ENCODE data around the gene TBL1X. TPM values are rescaled to one million over a fixed set of nuclear protein-coding genes. Genes with fewer than 3 reads are reported as not detected.

The TBL1X gene
- total and polyA plus RNA-seq, 2 donors (not counting 3 experiments of a cell fraction or from before 2014, with no cell fraction given): 8.7 to 25.3 TPM

- dilution Hi-C loops (cut with MboI; ENCODE audit: extremely low pct_ligation_motif_present, low sequenced_read_pairs) (no loop called here), intact Hi-C loops (cut with micrococcal nuclease) (no loop called here)
- no peaks in the 10 kb centered on the region for H3K9me1 ChIP-seq (replicated peaks; ENCODE audit: control insufficient read depth, extremely low read depth, insufficient read depth, low read length)
- no peak overlapping the region for H3K9ac ChIP-seq (replicated peaks; ENCODE audit: extremely low read depth, insufficient read depth, low read length)
- H3K27me3 ChIP-seq (ENCODE audit: control insufficient read depth in 2 of 2, insufficient read depth in 2 of 2, low read length in 2 of 2): no peaks in the 10 kb centered on the region
- no peaks in the 10 kb centered on the region for H4K20me1 ChIP-seq (replicated peaks; ENCODE audit: control insufficient read depth, extremely low read depth, insufficient read depth, low read length)
- H3K4me3 ChIP-seq (replicated peaks in 1 of 3; ENCODE audit: insufficient read depth in 1 of 3, low read depth in 1 of 3, low read length in 3 of 3): no peak overlapping the region
- no peak for FAIRE-seq
- H3K4me2 ChIP-seq (ENCODE audit: insufficient read depth, low read length): no peak overlapping the region
- H3K79me2 ChIP-seq (ENCODE audit: control insufficient read depth, insufficient read depth, low read length): peaks cover 8% of the 10 kb centered on the region
- no TSS peak for BruUV-seq (replicated peaks)
- no peak overlapping the region for H2AFZ ChIP-seq (ENCODE audit: low read depth, low read length)
- DNase-seq (ENCODE audit: low read depth, low spot score): no peak
- H3K27ac ChIP-seq (ENCODE audit: insufficient read depth, low read depth, low read length): no peak overlapping the region
- no peaks in the 10 kb centered on the region for H3K9me3 ChIP-seq (replicated peaks; ENCODE audit: control insufficient read depth, insufficient read depth, low read length)
- H3K36me3 ChIP-seq (ENCODE audit: control insufficient read depth in 2 of 2, extremely low read depth in 1 of 2, insufficient read depth in 2 of 2, low read length in 2 of 2): no peaks in the 10 kb centered on the region
- TF ChIP-seq FOS (IDR thresholded peaks at IDR 0.05; ENCODE audit: borderline replicate concordance, insufficient read depth, low read length) (no peak), POLR2A (IDR thresholded peaks at IDR 0.05; ENCODE audit: low read depth, low read length) (no peak), MAX (IDR thresholded peaks at IDR 0.05; ENCODE audit: insufficient read depth, insufficient read length) (no peak), EZH2 (IDR thresholded peaks at IDR 0.05; ENCODE audit: borderline replicate concordance, low read depth, low read length, severe bottlenecking) (no peak), GATA2 (IDR thresholded peaks at IDR 0.05; ENCODE audit: insufficient read depth, insufficient read length, low read depth, low read length) (no peak), CTCF (IDR thresholded peaks at IDR 0.05; ENCODE audit: extremely low read depth in 1 of 2, insufficient read depth in 1 of 2, low read depth in 1 of 2, low read length in 2 of 2) (no peak)
- POLR2A ChIA-PET: no interaction called here
- CTCF ChIA-PET: no interaction called here
- H3K4me1 ChIP-seq (ENCODE audit: control insufficient read depth, extremely low read depth, insufficient read depth, low read length): peaks cover 31% of the 10 kb centered on the region
Observed at GRCh38 chrX:9538544-9539045, 73.7 kb downstream of the TBL1X start.

All from endothelial cell of umbilical vein (primary cell).